Measurements from ENCODE around the gene MYCT1. TPM values are rescaled to one million over a fixed set of nuclear protein-coding genes. Genes with fewer than 3 reads are reported as not detected.

The MYCT1 gene
- total RNA-seq, 1 donor from 2014 or later = 8.3 TPM

DNA sequence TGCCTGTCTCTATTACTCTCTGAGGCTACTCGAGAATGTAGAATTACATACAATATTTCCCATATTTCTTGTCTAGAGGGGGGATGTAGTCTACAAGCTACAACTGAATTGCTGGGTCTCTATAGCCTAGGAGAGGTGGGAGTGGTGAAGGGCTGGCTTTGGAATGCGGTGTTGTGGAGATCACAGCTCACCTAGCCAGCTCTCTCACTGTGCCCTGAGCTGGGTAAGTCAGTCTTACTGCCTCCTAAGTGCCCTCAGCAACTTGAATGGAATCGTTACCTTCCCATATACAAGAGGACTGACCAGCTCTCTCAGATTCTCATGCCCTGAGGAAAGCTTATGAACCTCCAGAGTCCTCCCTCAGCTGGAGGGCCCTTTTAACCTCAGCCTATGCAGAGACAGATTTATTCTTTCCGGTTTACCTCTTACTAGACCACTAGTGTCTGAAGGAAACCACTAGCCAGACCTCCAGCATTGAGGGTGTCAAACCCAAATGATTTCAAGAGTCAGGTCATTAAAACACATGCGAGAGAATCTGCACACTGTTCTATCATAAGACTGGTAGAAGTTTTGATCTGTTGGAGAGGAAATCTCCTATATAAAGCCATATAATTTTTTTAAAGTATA is 73.5 kb downstream of the MYCT1 start:
- Histone ChIP-seq H3K9me3 (no peaks in the 10 kb centered on the region), H3K27me3 (no peaks in the 10 kb centered on the region), H3K4me3 (no peak overlapping the region), H3K4me1 (no peaks in the 10 kb centered on the region), H3K27ac (no peak overlapping the region), H3K36me3 (no peaks in the 10 kb centered on the region)
- intact Hi-C loops (cut with DNase I) = no loop called here
- TF ChIP-seq POLR2A (IDR thresholded peaks at IDR 0.05) = no peak
- no peak for TF ChIP-seq CTCF (IDR thresholded peaks at IDR 0.05)
- no peak for TF ChIP-seq POLR2AphosphoS5 (IDR thresholded peaks at IDR 0.05; ENCODE audit: insufficient read depth in 1 of 2, low read depth in 1 of 2)
- no peak for DNase-seq (ENCODE audit: extremely low spot score in 2 of 2)

Other genes starting within 250 kb of the MYCT1 start
- gene SYNE1, start 60.5 kb upstream of the MYCT1 start, total RNA-seq = 81.5 TPM
- 68.0 TPM for gene VIP, start 52.9 kb downstream of the MYCT1 start, total RNA-seq